ACHN (cell line): Measurements from ENCODE around the gene NOX5.

ENCODE experiments used
- DNase-seq: peaks from one replicate; pipeline ENCODE4 v3.0.0-alpha.2; 2015
- in situ Hi-C: cut with HindIII; loops from 2 replicates; pipeline ENCODE4 v1.10.0; 2017; ENCODE audit warnings: low sequenced_read_pairs, low pct_ligation_motif_present, low pct_unique_long_range_greater_than_20kb

The NOX5 gene

DNA sequence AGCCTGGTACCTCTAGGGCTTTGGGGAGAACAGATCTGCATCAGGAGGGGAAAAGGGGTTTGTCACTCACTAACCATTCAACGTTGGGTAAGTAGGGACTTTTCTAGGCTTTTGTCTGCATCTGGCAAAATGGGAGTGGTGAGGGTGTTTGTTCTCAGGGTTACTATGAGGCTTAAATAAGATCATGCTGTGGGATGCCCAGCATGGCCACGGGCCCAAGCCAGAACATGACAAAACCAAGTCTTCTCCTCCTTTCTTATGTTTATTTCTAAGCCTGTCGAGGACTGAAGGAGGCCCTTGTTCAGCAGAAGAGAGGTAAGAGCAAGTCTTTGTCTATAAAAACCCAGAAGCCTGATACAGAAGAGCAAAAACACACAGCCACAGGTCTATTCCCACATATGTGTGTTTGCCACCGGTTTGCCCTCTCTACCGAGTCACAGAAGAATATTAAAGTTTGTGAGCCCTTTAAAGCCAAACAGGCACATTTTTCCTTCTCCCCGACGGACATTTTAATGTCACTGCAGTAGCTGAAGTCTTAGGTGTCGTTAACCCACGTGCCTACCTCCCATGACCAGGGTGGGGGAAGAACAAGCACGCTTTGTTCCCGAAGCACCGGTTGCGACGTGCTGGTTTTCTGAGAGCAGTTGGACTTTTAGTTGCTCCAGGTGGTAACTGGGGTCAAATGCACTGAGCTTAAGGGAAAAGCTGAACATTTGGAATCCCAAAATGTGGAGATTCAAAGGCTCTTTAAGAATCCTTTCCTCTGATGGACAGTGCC is 72.1 kb downstream of the NOX5 start:
- no peak for DNase-seq

DNA sequence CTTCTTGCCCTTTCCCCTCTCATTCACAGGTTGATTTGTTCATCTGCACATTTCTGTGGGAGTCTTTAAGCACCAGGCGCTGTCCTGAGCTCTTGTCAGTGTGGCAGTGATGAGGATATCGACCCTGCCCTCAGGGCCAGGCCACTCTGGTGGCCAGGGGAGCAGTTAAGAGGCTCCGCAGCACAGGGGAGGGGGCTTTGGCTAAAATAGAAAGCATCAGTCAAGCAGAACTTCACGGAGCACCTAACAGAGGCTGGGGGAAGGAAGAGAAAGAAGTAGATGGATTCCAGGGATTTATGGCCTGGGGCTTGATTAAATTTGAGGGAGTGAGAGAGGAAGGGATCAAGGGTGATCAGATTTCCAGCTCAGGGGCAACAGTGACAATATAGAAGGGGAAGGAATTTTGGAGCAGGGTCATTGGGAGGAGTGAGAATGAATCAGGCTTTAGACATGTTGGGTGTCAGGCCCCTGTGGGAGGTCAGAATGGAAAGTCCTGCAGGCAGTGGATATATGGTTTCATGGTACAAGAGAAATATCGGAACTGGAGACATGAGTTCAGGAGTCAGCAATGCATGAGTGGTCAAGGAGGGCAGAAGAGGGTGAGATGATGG is 73.0 kb downstream of the NOX5 start:
- in situ Hi-C loops: no loop called here
- no peak for DNase-seq

More for the DNA sequence above, 72.1 kb downstream of the NOX5 start:
- in situ Hi-C loops: no loop called here

DNA sequence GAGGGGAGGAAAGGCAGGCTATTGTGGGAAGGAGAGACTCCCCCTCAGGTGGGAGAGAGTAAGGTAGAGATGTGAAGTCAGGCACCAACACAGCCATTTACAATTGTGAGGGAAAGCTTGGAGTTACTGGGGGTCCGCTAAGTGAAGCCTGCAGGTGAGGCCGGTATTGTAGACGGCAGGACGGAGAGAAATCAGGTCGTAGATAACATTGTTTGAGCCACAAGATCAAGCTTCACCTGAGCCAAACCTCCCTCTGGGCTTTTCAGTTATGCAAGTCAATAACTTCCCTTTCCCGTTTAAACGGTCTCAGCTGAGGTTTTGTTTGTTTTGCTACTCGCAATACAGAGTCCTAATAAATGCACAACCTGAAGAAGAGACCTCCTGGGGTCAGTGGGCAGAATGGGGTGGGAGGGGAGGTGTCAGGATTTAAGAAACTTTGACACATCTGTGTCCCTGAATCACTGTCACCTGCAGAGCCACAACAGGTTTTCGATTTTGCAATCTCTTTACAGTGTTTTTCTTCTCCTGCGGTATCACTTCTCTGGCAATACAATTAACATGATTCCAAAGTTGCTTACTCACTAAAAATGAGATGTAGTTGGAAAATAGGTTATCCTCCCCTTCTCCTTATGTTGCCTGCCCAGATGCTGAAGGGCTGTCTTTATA is 73.9 kb downstream of the NOX5 start:
- in situ Hi-C loops: no loop called here
- DNase-seq: no peak

DNA sequence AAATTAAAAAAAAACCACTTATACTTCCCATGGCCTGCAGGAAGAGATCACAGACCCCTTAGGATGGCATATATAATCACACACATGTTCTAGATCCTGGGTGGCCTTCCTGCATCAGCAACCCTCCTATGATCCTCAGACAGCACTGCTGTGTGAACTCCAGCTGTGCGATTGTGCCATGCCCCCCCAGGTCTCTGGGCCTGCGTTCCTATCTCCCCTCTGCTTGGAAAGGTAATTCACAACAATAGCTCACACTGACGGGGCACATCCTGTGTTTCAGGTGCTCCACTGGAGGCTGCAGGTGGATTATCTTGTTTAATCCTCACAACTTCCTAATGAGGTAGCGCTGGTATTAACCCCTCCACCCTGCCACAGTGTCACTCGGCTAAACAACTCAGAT is 74.8 kb downstream of the NOX5 start:
- DNase-seq: no peak

DNA sequence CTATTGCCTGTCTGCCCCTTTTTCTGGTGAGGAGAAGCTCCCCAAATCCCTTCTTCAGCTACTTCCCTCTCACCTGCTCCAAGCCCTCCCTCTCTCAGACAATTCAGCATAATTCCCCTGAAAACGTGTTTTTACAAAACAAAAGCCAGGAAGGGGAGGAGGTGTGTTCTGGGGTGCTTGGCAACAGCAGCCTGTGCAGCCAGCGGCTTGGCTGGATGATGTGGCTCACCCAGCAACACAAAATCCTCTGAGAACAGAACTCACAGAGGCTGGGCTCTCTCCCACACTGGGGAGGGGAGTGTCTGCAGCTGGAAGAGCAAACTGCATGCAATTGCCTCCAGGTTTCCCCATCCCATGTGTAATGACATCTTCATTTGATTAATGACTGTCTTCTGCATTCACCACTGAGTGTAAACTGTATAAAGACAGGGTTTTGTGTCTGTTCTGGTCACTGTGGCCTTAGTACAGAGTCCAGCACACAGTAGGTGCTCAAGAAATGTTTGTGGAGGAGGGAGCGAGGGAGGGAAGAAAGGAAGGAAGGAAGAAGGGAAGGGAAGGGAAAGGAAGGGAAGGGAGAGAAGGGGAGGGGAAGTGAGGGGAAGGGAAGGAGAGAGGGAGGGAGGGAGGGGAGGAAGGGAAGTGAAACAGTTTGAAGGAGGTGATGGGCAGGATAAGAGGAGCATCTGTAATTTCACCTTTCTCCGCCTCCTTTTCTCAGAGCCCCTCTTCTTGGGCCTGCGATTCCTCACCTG is 75.9 kb downstream of the NOX5 start:
- DNase-seq: no peak
- in situ Hi-C loops: no loop called here

More for the DNA sequence above, 74.8 kb downstream of the NOX5 start:
- in situ Hi-C loops: no loop called here

DNA sequence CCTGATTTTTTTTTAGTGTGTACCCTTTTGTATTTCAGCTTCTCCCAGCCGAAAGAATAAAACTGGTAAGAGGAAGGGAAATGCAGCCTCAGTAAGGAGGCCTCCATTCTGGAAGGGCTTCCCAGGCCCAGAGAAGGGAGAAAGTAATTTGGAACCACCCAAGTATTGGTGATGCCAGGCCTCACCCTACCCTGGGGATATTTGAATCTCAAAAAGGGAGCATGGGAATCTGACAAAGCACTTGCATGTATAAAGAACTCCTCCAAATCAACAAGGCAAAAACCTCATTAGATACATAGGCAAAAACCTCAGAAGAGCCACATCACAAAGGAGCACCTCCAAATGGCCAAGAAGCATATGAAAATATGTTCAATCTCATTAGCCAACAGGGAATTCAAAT is 77.2 kb downstream of the NOX5 start:
- no peak for DNase-seq
- in situ Hi-C loops: no loop called here

DNA sequence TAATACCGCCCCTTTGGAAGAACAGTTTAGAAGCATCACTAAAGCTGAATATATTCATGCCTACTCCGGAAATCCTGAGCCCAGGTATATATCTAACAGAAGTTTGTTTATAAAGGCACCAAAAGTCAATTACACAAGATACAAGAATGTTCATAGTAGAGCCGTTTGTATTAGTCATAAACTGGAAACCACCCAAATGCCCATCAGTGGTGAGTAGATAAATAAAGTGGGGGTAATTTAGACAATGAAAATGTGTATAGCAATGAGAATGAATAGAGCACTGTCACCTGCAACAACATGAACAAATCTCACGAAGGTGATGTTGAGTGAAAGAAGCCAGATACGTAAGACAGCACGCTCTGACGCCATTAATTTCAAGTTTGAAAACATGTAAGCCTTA is 77.7 kb downstream of the NOX5 start:
- in situ Hi-C loops: no loop called here
- peak; percentile 24 for DNase-seq

DNA sequence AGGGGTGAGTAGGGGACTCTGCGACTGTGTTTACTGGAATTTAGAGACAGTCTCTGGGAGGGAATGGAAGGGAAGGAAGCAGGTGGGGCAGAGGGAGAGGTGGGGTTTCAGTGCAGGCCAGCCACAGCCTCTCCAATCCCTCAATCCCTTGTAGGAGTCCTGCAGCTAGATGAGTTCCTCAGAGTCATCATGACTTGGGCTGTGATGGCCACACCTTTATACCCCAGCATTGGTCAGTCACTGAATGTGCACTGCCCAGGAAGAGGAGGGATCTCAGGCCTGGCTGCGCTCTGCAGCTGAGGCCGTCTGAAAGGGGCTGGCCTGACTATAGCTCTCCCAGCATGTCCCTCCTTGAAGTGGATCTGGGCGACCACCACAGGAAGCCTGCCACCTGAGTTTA is 78.6 kb downstream of the NOX5 start:
- in situ Hi-C loops: no loop called here
- no peak for DNase-seq

DNA sequence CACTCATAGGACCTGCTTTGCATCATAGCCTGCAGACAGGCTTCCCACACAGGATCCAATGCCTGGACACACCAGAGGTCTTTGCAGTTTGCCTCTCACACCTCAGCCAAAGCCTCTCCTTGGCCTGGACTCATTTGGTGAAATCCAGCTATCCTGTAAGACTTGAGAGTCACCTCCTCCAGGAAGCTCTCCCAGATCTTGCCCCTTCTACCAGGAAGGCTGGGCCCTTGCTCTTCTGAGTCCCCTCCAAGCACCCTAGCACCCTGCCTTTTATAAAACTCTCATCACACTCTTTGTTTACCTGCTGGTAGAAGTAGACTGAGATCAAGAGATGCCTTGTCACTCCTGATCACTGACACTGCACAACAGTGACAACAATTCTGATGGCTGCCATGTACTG is 79.1 kb downstream of the NOX5 start:
- no peak for DNase-seq
- in situ Hi-C loops: no loop called here

DNA sequence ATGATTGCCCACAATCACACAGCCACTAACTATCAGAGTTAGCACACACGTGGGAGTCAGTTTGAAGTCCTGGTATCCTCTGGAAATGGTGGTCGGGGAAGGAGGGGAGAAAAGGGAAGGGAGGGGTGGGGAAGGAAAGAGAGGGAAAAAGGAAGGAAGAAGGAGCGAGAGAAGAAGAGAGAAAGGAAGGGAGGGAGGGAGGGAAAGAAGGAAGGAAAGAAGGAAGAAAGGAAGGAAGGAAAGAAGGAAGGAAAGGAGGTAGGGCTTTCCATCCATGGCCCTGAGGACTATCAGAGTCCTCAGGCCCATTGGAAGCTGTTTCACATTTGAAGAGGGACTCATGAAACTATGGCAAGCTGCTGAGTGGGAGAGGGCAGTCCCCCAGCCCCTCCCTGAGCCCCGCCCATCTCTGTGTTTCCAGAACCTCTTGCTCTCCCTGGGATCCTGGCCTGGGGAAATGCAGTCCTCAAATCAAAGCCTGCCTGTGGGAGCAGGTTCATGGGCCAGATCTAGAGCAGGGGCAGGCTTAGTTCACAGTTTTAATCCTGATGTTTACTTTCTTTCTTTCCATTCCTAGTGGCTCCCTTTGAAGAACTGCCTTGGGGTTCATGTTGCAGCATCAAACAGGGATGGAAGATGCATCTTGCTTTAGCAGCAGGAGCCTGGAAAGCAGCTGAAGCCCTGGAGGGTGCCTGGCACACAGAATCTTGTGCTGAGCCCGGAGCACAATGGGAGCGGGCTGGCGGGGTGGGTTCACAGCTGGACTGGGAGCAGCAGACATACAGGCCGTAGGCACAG is 79.8 kb downstream of the NOX5 start:
- in situ Hi-C loops: no loop called here
- no peak for DNase-seq

DNA sequence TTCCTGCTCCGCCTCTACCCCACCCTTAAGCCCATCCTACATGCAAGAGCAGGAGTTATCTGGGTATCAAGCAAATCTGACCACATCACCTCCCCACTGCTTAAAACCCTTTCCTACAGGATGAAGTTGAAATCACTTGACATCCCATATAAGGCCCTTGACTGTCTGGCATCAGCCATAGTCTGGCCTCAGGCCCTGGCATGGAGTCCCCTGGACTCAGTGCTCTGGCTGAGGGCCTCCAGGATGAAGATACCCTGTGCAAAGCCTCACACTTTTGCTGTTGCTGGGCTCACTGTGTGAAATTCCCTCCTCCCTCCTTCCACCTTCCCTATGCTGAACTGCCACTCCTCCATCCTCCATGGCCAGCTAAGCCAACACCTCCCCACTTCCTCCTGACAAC is 80.8 kb downstream of the NOX5 start:
- in situ Hi-C loops: no loop called here
- DNase-seq: no peak

DNA sequence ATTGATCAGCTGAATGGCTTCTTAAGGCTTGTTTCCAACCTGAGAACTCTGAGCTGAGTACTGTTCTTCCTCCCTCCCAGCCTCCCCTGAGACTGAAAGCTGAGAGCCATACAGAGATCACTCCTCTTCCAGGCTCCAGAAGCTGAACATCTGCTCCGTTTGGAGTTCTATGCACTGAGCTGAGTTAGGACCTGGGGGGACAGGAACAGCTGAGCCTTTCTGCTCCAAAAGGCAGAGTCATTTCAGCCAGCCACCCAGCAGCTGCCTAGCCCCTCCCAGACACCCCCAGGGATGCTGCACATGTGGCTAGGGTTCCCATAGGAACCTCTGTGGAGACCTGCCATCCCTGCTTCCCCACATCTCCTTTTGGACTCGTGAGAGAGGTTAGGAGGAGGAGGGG is 81.7 kb downstream of the NOX5 start:
- DNase-seq: no peak

DNA sequence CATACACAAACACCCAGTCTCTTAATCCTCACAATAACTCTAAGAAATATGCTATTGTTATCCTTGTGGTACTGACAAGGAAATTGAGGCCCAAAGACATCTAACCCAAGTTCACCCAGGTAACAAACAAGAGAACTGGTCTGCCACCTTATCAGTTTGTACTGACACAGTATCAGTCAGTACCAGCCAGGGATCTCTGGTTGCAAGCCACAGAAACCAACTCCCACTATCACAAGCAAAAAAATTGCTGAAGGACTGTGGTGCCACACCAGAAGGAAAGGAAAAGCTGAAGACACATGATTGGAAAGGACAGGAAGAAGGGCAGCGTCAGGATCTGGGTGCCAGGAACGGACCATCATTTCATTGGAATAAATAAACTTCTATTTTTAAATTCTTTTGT is 82.1 kb downstream of the NOX5 start:
- DNase-seq: no peak
- in situ Hi-C loops: no loop called here

More for the DNA sequence above, 81.7 kb downstream of the NOX5 start:
- in situ Hi-C loops: no loop called here

DNA sequence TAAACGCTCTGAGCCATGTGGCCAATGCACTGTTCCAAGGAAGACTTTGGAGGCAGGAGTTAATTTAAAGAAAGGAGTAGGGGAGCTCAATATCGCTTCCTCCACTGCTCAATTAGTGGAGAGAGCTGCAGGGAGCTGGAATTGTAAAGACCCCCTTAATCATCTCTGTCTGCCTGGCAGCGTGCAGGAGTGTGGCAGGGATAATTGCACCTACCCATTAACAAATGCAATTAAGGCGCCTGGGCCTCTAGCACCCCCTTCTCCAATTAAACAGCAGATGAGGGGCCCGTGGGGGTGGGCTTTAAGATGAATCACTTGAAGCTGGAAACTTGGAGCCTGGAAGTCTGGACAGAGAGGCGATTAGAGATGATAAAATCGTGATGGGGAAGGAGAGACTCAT is 84.3 kb downstream of the NOX5 start:
- in situ Hi-C loops: no loop called here
- no peak for DNase-seq

DNA sequence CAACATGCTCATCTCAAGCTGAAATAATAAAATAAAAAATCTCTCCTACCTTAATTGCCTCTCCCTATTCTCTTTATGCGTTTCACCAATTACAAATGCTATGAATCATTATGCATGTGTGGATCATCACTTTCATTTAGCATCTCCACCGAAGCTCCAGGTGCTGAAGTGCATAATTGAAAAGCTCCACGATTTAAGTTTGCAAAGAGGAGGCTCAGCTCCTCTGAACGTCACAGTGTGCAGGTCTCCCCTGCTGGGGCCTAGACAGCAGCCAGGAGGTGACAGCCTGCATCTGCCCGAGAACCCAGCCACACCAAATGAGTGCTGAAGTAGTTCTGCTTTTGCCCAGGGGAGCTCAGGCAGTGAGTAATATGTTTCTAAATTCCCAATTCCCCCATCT is 85.4 kb downstream of the NOX5 start:
- in situ Hi-C loops: no loop called here
- DNase-seq: no peak

DNA sequence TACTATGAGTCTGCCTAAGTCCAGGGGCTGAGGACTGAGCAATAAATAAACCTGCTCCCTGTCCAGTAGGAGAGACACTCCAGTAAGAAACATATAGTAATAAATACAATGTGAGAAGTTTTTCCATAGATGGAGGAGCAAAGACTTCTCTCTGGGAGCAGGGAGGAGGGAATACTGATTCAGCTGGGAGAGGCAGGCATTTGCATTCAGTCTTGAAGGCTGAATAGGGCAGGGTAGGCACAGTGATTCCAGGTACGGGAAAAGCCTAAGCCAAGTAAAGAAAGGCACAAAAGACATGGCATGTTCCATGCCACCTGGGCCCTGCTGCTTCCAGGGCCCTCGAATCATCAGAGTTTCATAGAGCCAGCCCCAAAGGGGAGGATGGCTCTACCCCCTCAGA is 86.3 kb downstream of the NOX5 start:
- DNase-seq: no peak
- in situ Hi-C loops: no loop called here

DNA sequence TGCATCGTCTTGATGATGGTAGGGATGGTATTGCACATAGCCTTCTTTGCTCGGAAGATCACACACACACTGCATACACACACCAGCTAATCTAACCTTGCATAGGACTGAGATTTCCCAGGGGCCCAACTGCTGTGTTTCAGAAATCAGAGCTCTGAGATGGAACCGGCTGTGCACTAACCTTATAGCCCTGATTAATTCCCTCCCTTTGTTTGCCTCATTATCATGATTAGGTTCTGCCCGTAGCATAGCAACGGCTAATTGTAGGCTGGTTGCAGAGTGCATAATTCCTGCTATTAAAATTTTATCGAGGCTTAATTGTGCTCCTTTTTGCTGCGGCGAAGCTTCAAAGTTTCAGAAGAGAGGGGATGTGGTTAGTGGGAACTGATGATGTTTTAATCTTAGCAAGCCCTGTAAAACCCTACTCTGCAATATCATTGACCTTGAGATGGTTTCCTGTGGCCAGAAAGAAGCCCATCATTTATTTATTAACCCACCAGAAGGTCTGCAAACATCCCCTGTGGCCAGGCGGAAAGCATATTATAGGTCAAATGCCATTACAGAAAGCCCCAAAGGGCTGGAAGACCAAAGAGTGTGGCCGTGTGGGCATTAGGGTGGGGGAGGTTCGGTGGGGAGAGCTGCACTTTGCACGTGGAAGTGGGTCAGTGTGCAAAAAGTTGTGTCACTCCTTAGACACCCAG is 89.7 kb downstream of the NOX5 start:
- no peak for DNase-seq
- in situ Hi-C loops: no loop called here

DNA sequence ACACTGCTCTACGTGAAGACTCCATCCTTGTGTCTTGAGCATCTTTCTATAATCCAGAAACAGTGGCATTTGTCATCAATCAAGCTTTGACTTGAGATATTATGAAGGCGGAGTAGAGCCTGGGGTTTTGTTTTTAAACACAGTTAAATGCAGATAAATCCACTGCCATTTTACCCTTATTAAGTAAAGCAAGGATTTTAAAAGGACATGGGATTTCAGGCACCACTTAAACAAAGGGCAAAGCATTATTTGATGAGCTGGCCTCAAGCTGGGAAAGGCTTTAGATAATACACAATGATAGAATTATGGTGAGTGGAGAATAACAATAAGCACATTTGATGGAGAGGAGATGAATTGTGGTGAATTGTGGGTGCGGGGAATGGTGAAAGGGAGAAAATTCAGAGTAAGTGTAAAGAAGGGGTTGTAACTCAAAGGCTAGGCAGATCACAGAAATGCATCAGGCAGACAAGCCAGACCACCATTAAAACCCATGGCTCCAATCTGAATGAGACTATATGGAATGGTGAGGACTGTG is 91.0 kb downstream of the NOX5 start:
- in situ Hi-C loops: no loop called here
- no peak for DNase-seq
